ENCODE results near the gene GAB2. TPM values are rescaled to one million over a fixed set of nuclear protein-coding genes. Genes with fewer than 3 reads are reported as not detected.

GAB2 gene
- total RNA-seq, 2 experiments from 2014 or later = 1.2 to 1.3 TPM

GRCh38 chr11:78384231-78384630, 33.4 kb downstream of the GAB2 start:
- no peaks in the 10 kb centered on the region for H3K9me2 ChIP-seq (ENCODE audit: insufficient read depth, low read length)
- TF ChIP-seq EZH2phosphoT487 (IDR thresholded peaks at IDR 0.05; ENCODE audit: borderline replicate concordance, low read depth, low read length) = no peak
- TF ChIP-seq CTCF (conservative IDR thresholded peaks at IDR 0.05; ENCODE audit: low read length) = no peak
- H3K4me3 ChIP-seq (ENCODE audit: low read depth, low read length, poor library complexity, severe bottlenecking) = no peak overlapping the region
- H3K9me3 ChIP-seq (ENCODE audit: low read length) = no peaks in the 10 kb centered on the region
- H3K4me2 ChIP-seq (ENCODE audit: low read length) = no peak overlapping the region
- no peaks in the 10 kb centered on the region for H3K4me1 ChIP-seq (ENCODE audit: insufficient read depth, low read length, poor library complexity, severe bottlenecking)
- H3K79me2 ChIP-seq (ENCODE audit: insufficient read depth, low read depth, low read length) = no peaks in the 10 kb centered on the region
- no peaks in the 10 kb centered on the region for H4K20me1 ChIP-seq (ENCODE audit: insufficient read depth, low read length)
- H2AFZ ChIP-seq (ENCODE audit: low read length) = no peak overlapping the region
- DNase-seq (ENCODE audit: low spot score) = no peak
- no peak overlapping the region for H3K27ac ChIP-seq (ENCODE audit: low read depth, low read length, poor library complexity, severe bottlenecking)
- intact Hi-C loops (cut with micrococcal nuclease; ENCODE audit: unreplicated experiment) = no loop called here
- POLR2A ChIA-PET = interaction anchor here (0.6 kb wide), 1 partner anchor 243 kb away, joined by 3 read pairs; no protein-coding TSS in a partner anchor
- BruUV-seq (replicated peaks) = no TSS peak
- CTCF ChIA-PET (ENCODE audit: unreplicated experiment) = no interaction called here
- H3K36me3 ChIP-seq (ENCODE audit: insufficient read depth, low read length) = no peaks in the 10 kb centered on the region

DNA sequence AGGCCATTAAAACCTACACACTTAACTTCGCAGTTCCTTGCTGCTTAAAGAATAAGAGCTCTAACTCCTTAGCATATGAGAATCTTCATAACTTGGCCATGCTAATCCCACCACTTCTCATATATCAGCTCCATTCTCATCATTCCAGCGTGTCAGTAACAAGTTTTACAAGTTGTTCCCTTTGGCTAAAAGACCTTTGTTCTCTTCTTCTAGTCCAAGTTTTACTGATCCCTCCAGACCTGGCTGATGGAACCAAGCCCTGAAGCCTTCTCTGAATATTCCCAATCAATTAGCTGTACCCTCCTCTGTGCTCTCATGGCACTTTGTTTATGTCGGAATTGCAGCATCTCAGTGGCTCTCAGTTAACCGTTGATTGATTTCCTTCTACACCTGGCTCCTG, 35.8 kb downstream of the GAB2 start:
- POLR2A ChIA-PET = interaction anchor here (0.7 kb wide), 1 partner anchor 27 kb away, joined by 3 read pairs; no protein-coding TSS in a partner anchor
- CTCF ChIA-PET (ENCODE audit: unreplicated experiment) = no interaction called here

More for the DNA sequence above, 35.8 kb downstream of the GAB2 start:
- BruUV-seq (replicated peaks) = no TSS peak
- Histone ChIP-seq H3K4me1 (ENCODE audit: insufficient read depth, low read length, poor library complexity, severe bottlenecking) (no peaks in the 10 kb centered on the region), H3K36me3 (ENCODE audit: insufficient read depth, low read length) (no peaks in the 10 kb centered on the region), H3K9me2 (ENCODE audit: insufficient read depth, low read length) (no peaks in the 10 kb centered on the region), H3K9me3 (ENCODE audit: low read length) (no peaks in the 10 kb centered on the region), H3K27ac (ENCODE audit: low read depth, low read length, poor library complexity, severe bottlenecking) (no peak overlapping the region), H3K4me3 (ENCODE audit: low read depth, low read length, poor library complexity, severe bottlenecking) (no peak overlapping the region), H3K4me2 (ENCODE audit: low read length) (no peak overlapping the region), H4K20me1 (ENCODE audit: insufficient read depth, low read length) (no peaks in the 10 kb centered on the region), H3K79me2 (ENCODE audit: insufficient read depth, low read depth, low read length) (no peaks in the 10 kb centered on the region), H2AFZ (ENCODE audit: low read length) (no peak overlapping the region)
- intact Hi-C loops (cut with micrococcal nuclease; ENCODE audit: unreplicated experiment) = no loop called here
- TF ChIP-seq EZH2phosphoT487 (IDR thresholded peaks at IDR 0.05; ENCODE audit: borderline replicate concordance, low read depth, low read length) (no peak), CTCF (conservative IDR thresholded peaks at IDR 0.05; ENCODE audit: low read length) (no peak)
- no peak for DNase-seq (ENCODE audit: low spot score)
